Gastroesophageal sphincter (tissue), 3 donors: Measurements from ENCODE around the gene UNC119B.

Experiments used
- POLR2A ChIP-seq, 2 donors: fragments of 450-650 bp; IDR thresholded peaks; one replicate each; pipeline ENCODE4 v1.6.1; 2017; ENCODE audit warnings: antibody characterized with exemption in 2 of 2, mild to moderate bottlenecking in 2 of 2, moderate library complexity in 1 of 2
- TF ChIP-seq, protein P1 (sequence below), 4 experiments: fragments of 200-600 bp in 2 of 4; fragments of 450-650 bp in 2 of 4; sonication (generic) in 1 of 4; IDR thresholded peaks; one replicate each; pipeline ENCODE4 v1.5.1; 2017 to 2019; ENCODE audit warnings: antibody characterized with exemption in 4 of 4, mild to moderate bottlenecking in 2 of 4, moderate library complexity in 2 of 4

DNA sequence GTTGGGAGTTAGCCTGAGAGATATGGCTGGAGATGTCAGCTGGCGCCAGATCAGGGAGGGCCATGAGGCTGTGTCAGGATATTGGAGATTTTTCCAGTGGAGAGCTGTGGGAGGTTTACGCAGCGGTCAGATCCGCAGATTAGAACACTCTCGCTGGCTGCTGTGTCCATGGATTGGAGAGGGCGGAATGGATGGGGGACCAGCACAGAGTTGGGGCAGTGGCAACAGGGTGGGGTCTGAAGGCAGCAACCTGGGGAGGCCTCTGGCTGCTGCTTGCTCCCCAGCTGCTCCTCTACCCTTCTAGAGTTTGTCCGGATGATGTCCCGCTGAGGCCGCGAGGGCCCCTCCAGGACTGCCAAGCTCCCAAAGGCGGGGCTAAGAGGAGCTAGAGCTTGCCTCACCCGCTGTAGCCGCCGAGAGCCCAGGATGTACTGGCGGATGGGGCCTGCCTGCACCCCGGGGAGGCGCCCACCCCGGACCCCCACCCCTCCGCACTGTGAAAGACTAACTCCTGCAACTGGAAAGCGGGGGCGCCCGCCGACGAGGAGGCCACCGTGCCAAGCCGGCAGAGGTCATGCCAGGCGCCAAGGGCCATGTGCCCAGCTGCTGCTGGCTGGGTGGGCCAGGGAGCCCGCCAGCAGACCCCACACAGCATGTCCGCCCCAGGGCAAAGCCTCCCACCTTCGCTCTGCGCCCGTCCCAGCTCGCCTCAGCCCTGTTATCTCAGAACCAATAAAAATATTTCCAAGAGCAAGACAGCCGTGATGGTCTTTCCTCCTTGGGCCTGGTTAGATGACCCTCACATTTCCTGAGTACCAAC lies 43.5 kb upstream of the UNC119B start:
- TF ChIP-seq, protein P1, sequence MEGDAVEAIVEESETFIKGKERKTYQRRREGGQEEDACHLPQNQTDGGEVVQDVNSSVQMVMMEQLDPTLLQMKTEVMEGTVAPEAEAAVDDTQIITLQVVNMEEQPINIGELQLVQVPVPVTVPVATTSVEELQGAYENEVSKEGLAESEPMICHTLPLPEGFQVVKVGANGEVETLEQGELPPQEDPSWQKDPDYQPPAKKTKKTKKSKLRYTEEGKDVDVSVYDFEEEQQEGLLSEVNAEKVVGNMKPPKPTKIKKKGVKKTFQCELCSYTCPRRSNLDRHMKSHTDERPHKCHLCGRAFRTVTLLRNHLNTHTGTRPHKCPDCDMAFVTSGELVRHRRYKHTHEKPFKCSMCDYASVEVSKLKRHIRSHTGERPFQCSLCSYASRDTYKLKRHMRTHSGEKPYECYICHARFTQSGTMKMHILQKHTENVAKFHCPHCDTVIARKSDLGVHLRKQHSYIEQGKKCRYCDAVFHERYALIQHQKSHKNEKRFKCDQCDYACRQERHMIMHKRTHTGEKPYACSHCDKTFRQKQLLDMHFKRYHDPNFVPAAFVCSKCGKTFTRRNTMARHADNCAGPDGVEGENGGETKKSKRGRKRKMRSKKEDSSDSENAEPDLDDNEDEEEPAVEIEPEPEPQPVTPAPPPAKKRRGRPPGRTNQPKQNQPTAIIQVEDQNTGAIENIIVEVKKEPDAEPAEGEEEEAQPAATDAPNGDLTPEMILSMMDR (IDR thresholded peaks at IDR 0.05): no peak
- no peak for TF ChIP-seq POLR2A (IDR thresholded peaks at IDR 0.05)
